Ovary (tissue), 3 donors: ENCODE results near the gene CRB2.

Source experiments
- POLR2A ChIP-seq: fragments of 450-650 bp; IDR thresholded peaks from one replicate; pipeline ENCODE4 v1.6.1; 2017; ENCODE audit warnings: antibody characterized with exemption, mild to moderate bottlenecking, moderate library complexity
- TF ChIP-seq, protein P1 (sequence below), 3 donors: fragments of 450-650 bp in 2 of 3; fragments of 200-600 bp in 1 of 3; IDR thresholded peaks; one replicate each; pipeline versions ENCODE4 v1.5.1 to v1.8.0; 2016 to 2022; ENCODE audit warnings: antibody characterized with exemption in 3 of 3, mild to moderate bottlenecking in 1 of 3
- donor health status: DM: no; HTN: no; CAD: no.

DNA sequence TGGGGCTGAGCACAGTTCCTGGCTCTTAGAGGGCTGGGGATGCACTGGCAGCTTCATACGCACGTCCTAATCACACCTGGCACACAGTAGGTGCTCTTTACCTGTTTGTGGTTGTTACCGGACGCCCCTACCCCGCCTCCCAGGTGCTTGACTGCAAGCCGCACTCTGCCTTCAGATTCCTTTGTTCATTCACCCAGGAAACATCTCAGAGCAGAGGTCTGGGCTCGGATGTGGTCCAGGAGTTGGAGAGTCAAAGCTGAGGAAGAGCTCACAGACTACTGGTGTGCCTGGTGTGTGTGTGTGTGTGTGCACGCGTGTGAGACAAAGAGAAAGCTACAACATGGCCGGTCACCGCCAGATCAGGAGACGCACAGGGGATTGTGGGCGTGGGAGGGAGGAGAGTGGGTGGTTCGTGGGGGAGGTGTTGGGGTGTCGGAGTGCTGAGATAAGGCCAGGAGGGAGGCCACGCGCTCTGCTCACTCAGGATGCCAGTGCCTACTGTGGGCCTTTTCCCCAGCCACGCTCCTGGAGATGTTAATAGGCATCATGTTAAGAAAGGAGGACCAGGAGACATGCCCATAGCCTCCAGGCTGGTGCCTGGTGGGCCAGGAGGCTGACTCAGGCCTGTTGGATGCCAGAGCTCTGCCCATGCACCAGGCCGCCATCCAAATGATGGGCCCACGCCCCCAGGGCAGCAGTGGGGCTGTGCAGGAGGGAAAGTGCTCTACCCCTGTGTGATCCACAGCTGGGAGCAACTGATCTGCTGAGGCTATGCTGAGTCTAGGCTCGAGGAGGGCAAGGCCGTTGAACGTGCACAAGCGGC, 39.9 kb downstream of the CRB2 start:
- TF ChIP-seq, protein P1, sequence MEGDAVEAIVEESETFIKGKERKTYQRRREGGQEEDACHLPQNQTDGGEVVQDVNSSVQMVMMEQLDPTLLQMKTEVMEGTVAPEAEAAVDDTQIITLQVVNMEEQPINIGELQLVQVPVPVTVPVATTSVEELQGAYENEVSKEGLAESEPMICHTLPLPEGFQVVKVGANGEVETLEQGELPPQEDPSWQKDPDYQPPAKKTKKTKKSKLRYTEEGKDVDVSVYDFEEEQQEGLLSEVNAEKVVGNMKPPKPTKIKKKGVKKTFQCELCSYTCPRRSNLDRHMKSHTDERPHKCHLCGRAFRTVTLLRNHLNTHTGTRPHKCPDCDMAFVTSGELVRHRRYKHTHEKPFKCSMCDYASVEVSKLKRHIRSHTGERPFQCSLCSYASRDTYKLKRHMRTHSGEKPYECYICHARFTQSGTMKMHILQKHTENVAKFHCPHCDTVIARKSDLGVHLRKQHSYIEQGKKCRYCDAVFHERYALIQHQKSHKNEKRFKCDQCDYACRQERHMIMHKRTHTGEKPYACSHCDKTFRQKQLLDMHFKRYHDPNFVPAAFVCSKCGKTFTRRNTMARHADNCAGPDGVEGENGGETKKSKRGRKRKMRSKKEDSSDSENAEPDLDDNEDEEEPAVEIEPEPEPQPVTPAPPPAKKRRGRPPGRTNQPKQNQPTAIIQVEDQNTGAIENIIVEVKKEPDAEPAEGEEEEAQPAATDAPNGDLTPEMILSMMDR (IDR thresholded peaks at IDR 0.05): no peak
- TF ChIP-seq POLR2A: no peak
